Activated CD4-positive, alpha-beta T cell treated with anti-CD3 and anti-CD28 coated beads, Interleukin-2, amount 10 ng/mL, durations not matched to agents 24 days and 14 days (primary cell): ENCODE data around the gene RPL32. TPM values are rescaled to one million over a fixed set of nuclear protein-coding genes. Genes with fewer than 3 reads are reported as not detected.
"Not testable (repeated sequence)": the region's sequence is repeated elsewhere in the genome, so short reads cannot be mapped to it uniquely, and the experiment has no call there.

Experiments
- DNase-seq: peaks from one replicate; pipeline ENCODE4 v3.0.0; 2022
- H3K27ac Mint-ChIP-seq: one replicate; pipeline ENCODE4 v1.8.0; 2022; ENCODE audit warnings: mild to moderate bottlenecking, mixed read lengths
- H3K27me3 Mint-ChIP-seq: one replicate; pipeline ENCODE4 v1.8.0; 2022; ENCODE audit warnings: mixed read lengths
- H3K36me3 Mint-ChIP-seq: one replicate; pipeline ENCODE4 v1.8.0; 2022; ENCODE audit warnings: low read depth, mild to moderate bottlenecking, mixed read lengths
- H3K4me1 Mint-ChIP-seq: one replicate; pipeline ENCODE4 v1.8.0; 2021; ENCODE audit warnings: mixed read lengths
- H3K4me3 Mint-ChIP-seq: one replicate; pipeline ENCODE4 v1.8.0; 2022; ENCODE audit warnings: mild to moderate bottlenecking, moderate library complexity, mixed read lengths
- H3K9me3 Mint-ChIP-seq: one replicate; pipeline ENCODE4 v1.8.0; 2021; ENCODE audit warnings: mixed read lengths
- intact Hi-C: fragments of 100-400 bp; cut with micrococcal nuclease; formaldehyde crosslinking; loops from one replicate; pipeline ENCODE4 v1.15.1; 2023
- total RNA-seq: library from RNA; stranded (reverse); gene quantifications from 2 replicates; pipeline ENCODE4 v1.2.3, GENCODE V29; 2022

The RPL32 gene
- 2,085 and 2,113 TPM in 2 replicates for total RNA-seq

DNA sequence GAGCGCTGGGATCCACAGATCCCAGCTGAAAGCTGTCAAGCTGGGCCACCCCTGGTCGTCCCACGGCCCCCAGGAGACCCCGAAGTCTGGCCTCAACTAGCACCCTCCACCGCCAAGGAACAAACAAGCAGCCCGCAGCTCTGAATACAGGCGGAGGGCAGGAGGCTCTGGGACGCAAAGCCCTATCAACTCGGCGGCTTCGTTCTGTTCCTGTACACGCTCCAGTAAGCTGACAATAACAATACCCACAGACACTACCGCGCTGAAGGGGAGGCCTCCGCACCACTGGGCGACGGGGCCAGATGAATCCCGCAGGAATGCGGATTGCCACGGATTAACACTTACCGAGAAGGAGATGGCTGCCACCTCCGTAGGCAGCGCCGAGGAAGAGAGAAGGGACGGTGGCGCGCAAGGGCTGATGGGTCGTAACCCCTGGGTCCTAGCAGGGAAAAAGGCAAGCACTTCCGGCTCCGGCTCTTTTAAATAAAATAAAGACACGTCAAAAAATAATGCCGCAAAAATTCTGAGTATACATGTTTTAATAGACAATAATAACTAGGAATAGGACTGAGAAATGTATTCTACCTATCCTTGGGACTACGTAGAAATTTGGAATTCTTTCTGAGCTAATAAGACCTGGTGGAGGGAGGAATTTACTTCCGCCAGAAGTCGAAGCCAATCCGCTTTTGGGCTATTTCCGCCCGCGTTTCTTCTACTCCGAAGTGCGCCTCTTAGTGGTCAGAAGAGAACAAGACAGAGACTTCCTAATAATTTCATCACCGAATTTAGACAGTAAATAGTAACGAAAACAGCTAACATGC lies at the start of gene RPL32:
RPL32 (minus strand) TSS at position 417 of the 821 bp plus-strand sequence. CDS start 1,328 bp downstream, outside the sequence.
- peak within 1 kb of the TSS; percentile 99 for H3K27ac Mint-ChIP-seq
- intact Hi-C loops, result loop anchor here (1.0 to 5.0 kb wide), 4 partner anchors 31 to 1281 kb away; partner anchors contain the start of genes CHCHD4, MKRN2 and RAF1
- H3K9me3 Mint-ChIP-seq, result no peaks in the 10 kb centered on the region
- H3K36me3 Mint-ChIP-seq, result peaks cover 48% of the 10 kb centered on the region
- H3K27me3 Mint-ChIP-seq, result no peaks in the 10 kb centered on the region
- peak within 1 kb of the TSS; percentile 97 for H3K4me3 Mint-ChIP-seq
- peaks cover 38% of the 10 kb centered on the region for H3K4me1 Mint-ChIP-seq
- DNase-seq, result peak; percentile 95

DNA sequence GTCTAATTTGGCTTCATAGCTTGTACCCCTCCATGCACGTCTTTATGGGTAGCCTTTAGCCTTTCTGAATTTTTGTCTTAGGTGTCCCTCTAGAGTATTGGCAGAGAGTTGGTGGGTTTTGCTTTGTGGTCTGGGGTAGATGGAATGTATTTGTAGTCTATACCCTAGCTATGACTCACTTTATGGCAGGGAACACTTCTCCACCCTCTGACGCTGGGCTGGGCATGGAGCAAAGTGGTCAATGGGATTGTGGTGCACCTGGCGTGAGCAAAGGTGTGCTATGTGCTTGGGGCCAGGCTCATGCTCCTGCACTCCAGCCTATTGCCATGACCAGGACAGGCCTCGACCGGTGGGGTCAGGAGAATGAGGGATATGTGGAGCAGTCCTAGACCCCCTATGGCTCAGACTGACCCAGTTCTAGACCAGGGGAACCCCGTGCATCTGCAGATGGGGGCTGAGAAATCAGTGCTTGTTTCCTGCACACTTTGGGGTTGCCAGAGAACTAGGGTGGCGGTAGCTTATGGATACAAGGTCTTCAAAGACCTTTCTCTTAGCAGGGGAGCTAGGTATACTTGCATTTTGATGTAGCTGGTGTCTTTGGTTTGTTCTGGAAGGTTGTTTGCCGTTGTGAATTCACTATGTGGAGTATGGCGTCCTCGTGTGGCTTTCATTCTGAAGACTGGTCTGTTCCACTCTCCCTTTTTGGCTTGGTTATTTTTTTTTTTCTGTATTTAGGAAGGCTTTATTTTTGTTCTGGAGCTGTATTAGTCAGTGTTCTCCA lies 49.4 kb upstream of the RPL32 start:
- Mint-ChIP-seq H3K27me3 (peaks cover 40% of the 10 kb centered on the region), H3K36me3 (no peaks in the 10 kb centered on the region), H3K9me3 (no peaks in the 10 kb centered on the region), H3K27ac (no peak overlapping the region), H3K4me1 (peaks cover 10% of the 10 kb centered on the region), H3K4me3 (no peak overlapping the region)
- no peak for DNase-seq
- intact Hi-C loops, result loop anchor here (5.0 to 10.0 kb wide), 2 partner anchors 103 to 186 kb away; no protein-coding TSS in a partner anchor

DNA sequence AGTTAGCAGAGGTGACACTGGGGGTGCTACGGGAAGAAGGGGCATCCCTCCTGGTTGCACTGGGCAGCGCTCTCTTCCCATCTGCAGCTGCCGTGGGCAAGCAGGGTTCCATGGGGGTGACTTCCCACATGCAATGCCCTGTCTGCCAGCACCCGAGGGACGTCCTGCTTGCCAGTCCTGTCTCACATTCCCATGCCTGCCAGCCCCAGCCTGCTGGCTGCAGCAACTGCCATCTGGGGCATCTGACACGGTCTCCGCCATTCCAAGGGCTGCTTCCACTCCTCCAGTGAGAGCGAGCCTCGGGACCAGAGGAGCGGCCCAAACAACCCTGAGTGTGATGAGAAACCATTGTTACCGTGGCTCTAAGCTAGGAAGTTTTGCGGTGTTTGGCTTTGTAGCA lies 45.4 kb upstream of the RPL32 start:
- H3K27me3 Mint-ChIP-seq, result peaks cover 43% of the 10 kb centered on the region
- H3K36me3 Mint-ChIP-seq, result no peaks in the 10 kb centered on the region
- intact Hi-C loops, result no loop called here
- no peaks in the 10 kb centered on the region for H3K9me3 Mint-ChIP-seq
- no peak for DNase-seq
- H3K27ac Mint-ChIP-seq, result no peak overlapping the region
- no peak overlapping the region for H3K4me3 Mint-ChIP-seq
- peaks cover 9% of the 10 kb centered on the region for H3K4me1 Mint-ChIP-seq

DNA sequence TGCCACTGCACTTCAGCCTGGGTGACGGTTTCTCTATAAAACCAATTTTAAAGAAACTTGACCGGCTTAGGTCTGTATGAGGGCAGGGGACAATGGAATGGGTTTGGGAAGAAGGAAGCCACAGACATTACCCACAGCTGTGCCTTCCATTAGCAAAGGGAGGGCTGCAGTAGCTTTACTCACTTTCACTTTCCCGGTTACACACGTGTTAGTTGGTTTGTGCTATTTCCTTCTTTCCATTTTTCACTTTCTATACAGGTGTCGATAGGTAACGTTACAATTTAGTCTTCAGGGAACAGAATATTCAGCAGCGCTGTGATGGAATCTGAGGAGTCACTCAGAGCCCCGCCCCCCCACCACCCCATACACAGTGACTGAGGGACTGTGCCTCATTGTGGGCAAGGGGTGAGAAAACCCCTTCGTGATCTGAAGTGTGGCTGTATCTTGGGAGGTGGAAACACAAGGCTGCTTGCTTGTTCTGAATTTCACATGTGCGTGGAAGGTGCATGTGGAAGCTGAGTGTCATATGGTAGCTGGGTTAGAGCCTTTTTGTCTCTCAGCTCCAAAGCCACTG lies 44.8 kb upstream of the RPL32 start:
- no peaks in the 10 kb centered on the region for H3K36me3 Mint-ChIP-seq
- H3K27me3 Mint-ChIP-seq, result peaks cover 43% of the 10 kb centered on the region
- no peak for DNase-seq
- peaks cover 8% of the 10 kb centered on the region for H3K4me1 Mint-ChIP-seq
- H3K27ac Mint-ChIP-seq, result no peak overlapping the region
- peak overlapping the region; percentile 28 for H3K4me3 Mint-ChIP-seq
- intact Hi-C loops, result no loop called here
- no peaks in the 10 kb centered on the region for H3K9me3 Mint-ChIP-seq

DNA sequence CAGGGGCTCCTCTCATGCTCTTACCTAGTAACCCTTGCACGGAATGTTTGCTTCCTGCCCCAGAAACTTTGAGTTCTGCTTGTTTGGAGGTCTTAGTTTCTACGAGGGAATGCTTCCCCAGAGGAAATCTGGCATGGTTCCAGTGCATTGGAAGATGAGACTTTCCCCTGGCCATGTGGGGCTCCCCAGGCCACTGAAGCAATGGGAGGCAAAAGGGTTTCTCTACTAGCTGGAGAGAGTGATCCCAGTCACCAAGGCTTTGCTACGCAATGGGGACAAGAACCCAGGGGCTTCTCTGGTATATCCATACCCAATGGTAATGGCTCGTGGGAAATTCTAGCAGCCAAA lies 44.2 kb upstream of the RPL32 start:
- no peaks in the 10 kb centered on the region for H3K9me3 Mint-ChIP-seq
- H3K4me3 Mint-ChIP-seq, result no peak overlapping the region
- H3K27me3 Mint-ChIP-seq, result peaks cover 37% of the 10 kb centered on the region
- no peak for DNase-seq
- H3K27ac Mint-ChIP-seq, result no peak overlapping the region
- H3K36me3 Mint-ChIP-seq, result no peaks in the 10 kb centered on the region
- peaks cover 8% of the 10 kb centered on the region for H3K4me1 Mint-ChIP-seq
- intact Hi-C loops, result no loop called here

DNA sequence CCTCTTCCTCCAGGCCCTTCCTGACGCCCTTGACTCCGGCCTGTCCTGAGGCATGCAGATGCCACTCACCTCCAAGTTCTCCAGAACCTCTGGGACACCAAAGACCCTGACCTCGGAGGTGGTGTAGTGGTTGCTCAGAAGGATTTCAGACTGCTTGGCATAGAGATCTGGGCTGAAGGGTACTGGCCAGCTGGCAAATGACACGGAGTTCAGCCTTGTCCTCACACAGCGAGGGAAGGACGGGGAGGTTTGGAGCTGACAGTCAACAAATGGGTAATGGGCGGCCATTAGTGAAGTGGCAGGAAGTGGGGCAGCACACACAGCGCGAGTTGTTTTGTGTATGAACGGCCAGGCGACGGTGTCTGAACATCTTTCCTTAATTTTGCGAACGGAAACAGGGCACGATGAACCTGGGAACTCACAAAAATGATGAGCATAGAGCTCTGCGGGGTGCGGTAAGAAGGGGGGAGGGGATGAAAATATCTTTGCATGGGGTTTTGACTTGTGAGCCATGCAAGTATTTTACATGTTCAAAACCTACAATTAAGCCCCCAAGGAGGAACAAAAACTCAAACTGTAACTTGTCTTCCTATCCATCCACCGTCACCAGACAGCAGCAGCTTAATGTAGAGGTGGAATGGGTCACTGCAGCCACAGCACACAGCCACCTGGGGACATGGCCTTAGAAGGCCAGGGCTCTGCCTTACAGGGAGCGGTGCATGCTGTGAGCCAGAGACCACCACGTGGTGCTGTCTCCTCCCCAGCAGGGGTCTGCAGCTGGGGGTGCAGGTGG lies 43.6 kb upstream of the RPL32 start:
- no peak overlapping the region for H3K4me3 Mint-ChIP-seq
- H3K27ac Mint-ChIP-seq, result no peak overlapping the region
- H3K27me3 Mint-ChIP-seq, result peaks cover 32% of the 10 kb centered on the region
- H3K4me1 Mint-ChIP-seq, result peaks cover 7% of the 10 kb centered on the region
- H3K9me3 Mint-ChIP-seq, result no peaks in the 10 kb centered on the region
- DNase-seq, result no peak
- no peaks in the 10 kb centered on the region for H3K36me3 Mint-ChIP-seq
- intact Hi-C loops, result no loop called here

DNA sequence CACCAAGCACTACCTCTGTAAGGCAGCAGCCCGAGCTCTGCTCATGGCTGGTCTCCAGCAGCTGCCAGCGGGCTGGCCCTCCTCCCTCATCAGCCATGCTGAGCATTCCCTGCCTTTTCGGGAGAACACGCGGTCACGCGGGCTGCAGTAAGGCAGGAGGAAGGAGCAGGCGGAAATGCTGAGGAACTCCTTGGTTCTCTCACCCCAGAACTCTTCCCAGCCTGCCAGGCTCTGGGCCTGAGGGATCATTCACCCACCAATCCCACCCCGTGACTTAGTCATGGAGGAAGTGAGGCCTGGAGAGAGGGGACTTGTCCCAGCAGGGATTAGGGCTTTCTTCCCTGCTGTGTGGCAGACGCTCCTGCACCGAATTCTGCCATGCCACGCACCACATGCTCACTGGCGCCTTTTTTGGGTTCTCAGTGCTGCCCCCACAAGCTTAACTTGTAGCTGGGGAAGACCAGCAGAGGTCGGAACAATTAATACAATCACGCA lies 42.9 kb upstream of the RPL32 start:
- H3K4me1 Mint-ChIP-seq, result peaks cover 5% of the 10 kb centered on the region
- H3K9me3 Mint-ChIP-seq, result no peaks in the 10 kb centered on the region
- no peak for DNase-seq
- H3K27ac Mint-ChIP-seq, result no peak overlapping the region
- peaks cover 26% of the 10 kb centered on the region for H3K27me3 Mint-ChIP-seq
- intact Hi-C loops, result no loop called here
- no peak overlapping the region for H3K4me3 Mint-ChIP-seq
- no peaks in the 10 kb centered on the region for H3K36me3 Mint-ChIP-seq

DNA sequence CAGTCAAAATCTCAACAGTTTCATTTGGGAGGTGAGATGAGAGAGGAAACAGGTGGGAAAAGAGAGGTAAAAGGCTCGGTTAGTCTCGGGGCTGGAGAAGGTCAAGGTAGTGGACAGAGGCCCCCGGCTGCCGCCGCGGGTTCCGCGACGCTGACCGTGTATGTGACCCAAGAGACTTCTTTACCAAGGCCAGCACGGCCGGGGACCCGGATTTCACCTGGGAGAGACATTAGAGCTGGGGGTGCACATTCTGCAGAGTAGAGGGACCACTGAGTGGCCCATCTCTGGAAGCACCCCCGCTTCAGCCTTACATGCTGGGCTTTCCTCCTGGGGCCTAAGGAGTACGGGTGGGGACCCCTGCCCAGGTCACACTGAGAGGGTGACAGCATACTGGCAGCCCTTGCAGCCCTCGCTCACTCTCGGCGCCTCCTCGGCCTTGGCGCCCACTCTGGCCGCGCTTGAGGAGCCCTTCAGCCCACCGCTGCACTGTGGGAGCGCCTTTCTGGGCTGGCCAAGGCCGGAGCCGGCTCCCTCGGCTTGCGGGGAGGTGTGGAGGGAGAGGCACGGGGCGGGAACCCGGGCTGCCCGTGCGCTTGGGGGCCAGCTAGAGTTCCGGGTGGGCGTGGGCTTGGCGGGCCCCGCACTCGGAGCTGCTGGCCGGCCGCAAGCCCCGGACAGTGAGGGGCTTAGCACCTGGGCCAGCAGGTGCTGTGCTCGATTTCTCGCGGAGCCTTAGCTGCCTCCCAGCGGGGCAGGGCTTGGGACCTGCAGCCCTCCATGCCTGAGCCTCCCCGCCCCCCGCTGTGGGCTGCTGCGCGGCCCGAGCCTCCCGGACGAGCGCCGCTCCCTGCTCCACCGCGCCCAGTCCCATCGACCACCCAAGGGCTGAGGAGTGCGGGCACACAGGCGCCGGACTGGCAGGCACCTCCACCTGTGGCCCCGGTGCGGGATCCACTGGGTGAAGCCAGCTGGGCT lies 41.3 kb upstream of the RPL32 start:
- intact Hi-C loops, result no loop called here
- no peak for DNase-seq

DNA sequence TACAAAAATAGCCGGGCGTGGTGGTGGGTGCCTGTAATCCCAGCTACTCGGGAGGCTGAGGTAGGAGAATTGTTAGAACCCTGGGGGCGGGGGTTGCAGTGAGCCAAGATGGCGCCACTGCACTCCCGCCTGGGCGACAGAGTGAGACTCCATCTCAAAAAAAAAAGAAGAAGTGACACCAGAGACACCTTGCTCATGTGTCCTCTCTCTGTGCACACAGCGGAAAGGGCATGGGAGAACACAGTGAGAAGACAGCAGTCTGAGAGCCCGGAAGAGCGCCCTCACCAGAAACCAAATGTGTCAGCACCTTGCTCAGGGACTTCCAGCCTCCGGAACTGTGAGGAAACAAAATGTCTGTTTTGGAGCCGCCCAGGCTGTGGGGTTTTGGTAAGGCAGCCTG lies 40.5 kb upstream of the RPL32 start:
- H3K9me3 Mint-ChIP-seq, intact Hi-C loops, H3K4me1 Mint-ChIP-seq, H3K36me3 Mint-ChIP-seq, H3K27me3 Mint-ChIP-seq, H3K4me3 Mint-ChIP-seq, DNase-seq, H3K27ac Mint-ChIP-seq: not testable (repeated sequence)

More for the DNA sequence above, 41.3 kb upstream of the RPL32 start:
- H3K4me1 Mint-ChIP-seq, result peaks cover 5% of the 10 kb centered on the region
- H3K27ac Mint-ChIP-seq, result no peak overlapping the region
- H3K36me3 Mint-ChIP-seq, result no peaks in the 10 kb centered on the region
- peaks cover 14% of the 10 kb centered on the region for H3K27me3 Mint-ChIP-seq
- no peak overlapping the region for H3K4me3 Mint-ChIP-seq
- H3K9me3 Mint-ChIP-seq, result no peaks in the 10 kb centered on the region

DNA sequence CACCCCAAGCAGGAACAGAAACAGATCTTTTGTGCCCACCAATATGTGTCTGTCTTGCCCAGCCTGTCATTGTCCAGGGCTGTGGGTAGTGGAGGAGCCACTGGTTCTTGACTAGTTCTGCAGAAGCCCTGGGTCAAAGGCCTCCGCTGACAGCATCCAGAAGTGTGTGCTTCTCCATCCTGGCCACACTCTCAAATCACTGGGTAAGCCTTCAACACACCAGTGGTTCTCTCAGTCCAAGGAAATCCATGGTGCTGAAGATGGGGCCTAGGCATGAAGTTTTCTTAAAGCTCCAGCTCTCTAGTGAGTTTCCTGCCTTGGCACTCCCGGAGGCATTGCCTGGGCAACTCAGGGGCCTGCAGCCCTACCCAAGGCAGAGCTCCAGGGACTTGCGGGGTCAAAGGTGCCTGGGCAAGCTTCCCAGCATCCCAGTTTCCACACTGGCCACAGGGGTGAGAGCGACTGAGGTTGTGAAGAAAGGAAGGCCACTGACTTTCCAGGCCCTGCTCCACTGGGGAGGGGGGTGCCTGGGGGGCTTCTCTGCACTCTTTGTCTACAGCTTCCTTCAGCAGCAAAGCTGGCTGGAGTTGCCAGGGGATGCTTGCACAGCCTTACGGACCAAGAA lies 37.9 kb upstream of the RPL32 start:
- Mint-ChIP-seq H3K4me3 (no peak overlapping the region), H3K27me3 (peaks cover 12% of the 10 kb centered on the region), H3K27ac (no peak overlapping the region), H3K9me3 (no peaks in the 10 kb centered on the region), H3K4me1 (no peaks in the 10 kb centered on the region), H3K36me3 (no peaks in the 10 kb centered on the region)
- DNase-seq, result no peak
- intact Hi-C loops, result no loop called here

DNA sequence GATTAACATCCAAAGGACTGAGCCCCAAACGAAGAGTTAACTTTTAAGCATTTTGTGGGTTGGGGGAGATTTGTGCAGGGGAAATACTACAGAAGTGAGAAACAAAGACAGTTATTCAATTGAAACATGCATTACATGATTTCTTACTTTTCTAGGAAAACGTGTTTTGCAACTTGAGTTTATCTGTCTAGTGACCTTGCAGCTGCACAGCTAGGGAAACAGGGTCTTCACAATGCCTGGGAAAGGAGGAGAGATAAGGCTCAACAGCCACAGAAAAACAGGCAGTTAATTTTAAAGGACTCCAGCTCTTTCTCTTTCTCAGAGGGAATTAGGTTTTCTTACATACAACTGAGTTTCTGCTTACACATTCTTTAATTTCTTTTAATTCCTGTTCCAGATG lies 37.4 kb upstream of the RPL32 start:
- H3K9me3 Mint-ChIP-seq, intact Hi-C loops, H3K36me3 Mint-ChIP-seq, DNase-seq, H3K4me3 Mint-ChIP-seq, H3K27ac Mint-ChIP-seq, H3K4me1 Mint-ChIP-seq: not testable (repeated sequence)
- H3K27me3 Mint-ChIP-seq, result peaks cover 15% of the 10 kb centered on the region

DNA sequence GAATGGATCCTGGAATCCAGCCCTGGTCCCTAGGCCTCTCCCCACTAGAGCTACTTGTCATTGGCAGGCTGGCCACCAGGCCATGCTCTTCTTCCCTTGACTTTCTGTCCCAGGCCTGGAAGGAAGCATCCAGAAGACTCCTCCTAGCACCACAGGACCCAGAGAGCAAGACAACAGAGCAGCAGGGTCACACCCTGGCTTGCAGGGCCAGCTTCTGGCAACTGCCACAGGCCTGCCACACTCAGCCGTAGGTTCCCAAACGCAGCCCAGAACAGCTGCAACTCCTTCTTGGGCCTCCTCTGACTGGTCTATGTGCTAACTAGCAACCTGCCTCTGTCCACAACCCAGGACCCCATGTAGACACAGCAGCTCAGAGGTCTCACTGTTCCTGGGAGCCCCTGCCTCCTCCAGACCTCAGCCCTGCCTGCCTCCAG lies 36.8 kb upstream of the RPL32 start:
- DNase-seq, result no peak
- Mint-ChIP-seq H3K4me1 (no peaks in the 10 kb centered on the region), H3K27ac (no peak overlapping the region), H3K9me3 (no peaks in the 10 kb centered on the region), H3K36me3 (no peaks in the 10 kb centered on the region), H3K27me3 (peaks cover 15% of the 10 kb centered on the region), H3K4me3 (no peak overlapping the region)
- intact Hi-C loops, result no loop called here
